Measurements from ENCODE around the gene HTT. TPM values are rescaled to one million over a fixed set of nuclear protein-coding genes. Genes with fewer than 3 reads are reported as not detected.

HTT gene
- total RNA-seq: 97.8 TPM

DNA sequence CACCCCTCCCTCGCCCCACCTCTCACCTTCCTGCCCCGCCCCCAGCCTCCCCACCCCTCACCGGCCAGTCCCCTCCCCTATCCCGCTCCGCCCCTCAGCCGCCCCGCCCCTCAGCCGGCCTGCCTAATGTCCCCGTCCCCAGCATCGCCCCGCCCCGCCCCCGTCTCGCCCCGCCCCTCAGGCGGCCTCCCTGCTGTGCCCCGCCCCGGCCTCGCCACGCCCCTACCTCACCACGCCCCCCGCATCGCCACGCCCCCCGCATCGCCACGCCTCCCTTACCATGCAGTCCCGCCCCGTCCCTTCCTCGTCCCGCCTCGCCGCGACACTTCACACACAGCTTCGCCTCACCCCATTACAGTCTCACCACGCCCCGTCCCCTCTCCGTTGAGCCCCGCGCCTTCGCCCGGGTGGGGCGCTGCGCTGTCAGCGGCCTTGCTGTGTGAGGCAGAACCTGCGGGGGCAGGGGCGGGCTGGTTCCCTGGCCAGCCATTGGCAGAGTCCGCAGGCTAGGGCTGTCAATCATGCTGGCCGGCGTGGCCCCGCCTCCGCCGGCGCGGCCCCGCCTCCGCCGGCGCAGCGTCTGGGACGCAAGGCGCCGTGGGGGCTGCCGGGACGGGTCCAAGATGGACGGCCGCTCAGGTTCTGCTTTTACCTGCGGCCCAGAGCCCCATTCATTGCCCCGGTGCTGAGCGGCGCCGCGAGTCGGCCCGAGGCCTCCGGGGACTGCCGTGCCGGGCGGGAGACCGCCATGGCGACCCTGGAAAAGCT lies at the start of gene HTT, which contains the start of gene HTT-AS:
TSS of gene HTT (plus strand) at position 604 of the 768 bp plus-strand sequence. CDS start at position 749, 145 bp downstream.
TSS of gene HTT-AS (minus strand) at position 461 of the 768 bp plus-strand sequence.
- peak; percentile 96 to 98 (median 96) for DNase-seq (ENCODE audit: low read depth in 2 of 3, low spot score in 2 of 3)

DNA sequence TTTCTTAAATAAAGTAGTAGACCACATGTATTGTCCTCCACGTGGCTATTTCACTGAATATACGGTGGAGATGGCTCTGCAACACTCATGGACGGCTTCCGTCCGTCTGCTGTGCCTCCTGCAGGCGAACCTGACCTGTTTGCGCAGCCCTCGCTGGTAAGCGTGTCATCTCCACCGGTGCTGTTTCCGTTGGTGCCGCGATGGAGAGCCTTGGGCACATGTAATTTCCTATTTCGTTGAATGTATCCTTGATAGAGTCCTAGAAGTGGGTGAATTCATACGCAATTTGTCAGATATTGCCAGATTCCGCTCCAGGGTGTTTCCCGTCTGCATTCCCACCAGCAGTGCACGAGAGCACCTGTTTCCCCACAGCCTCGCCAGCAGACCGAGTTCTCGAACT lies 48.6 kb upstream of the HTT start:
- DNase-seq (ENCODE audit: low read depth in 2 of 3, low spot score in 2 of 3): no peak

DNA sequence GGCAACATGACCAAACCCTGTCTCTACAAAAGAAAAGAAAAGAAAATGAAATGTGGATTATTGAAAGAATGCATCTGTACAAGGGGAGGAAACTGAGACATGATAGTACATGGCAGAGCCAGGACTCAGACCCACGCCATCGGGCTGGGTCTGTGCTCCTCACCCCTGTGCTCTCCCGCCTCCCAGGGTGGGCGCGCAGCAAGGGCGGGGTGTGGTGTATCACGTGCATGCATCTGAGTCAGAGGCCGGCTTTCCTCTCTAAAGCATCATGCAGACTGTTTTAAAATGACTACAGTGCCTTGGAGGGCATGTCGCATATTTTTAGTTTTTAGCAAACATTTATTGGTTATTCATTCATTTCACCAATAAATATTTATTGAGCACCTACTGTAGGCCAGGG lies 47.9 kb upstream of the HTT start:
- DNase-seq (ENCODE audit: low read depth in 2 of 3, low spot score in 2 of 3): no peak

DNA sequence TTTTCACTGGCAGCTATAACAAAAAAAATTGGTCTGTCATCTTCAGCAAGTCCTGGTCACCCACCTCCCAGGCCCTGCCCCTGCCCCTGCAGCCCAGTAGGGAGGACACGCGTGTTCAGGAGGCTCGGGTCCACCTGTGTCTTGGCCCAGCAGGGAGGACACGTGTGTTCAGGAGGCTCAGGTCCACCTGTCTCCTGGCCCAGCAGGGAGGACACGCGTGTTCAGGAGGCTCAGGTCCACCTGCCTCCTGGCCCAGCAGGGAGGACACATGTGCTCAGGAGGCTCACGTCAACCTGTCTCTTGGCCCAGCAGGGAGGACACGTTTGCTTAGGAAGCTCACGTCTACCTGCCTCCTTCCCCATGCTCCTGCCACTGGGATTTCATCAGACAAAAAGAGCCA lies 45.0 kb upstream of the HTT start:
- DNase-seq (ENCODE audit: low read depth in 2 of 3, low spot score in 2 of 3): no peak

DNA sequence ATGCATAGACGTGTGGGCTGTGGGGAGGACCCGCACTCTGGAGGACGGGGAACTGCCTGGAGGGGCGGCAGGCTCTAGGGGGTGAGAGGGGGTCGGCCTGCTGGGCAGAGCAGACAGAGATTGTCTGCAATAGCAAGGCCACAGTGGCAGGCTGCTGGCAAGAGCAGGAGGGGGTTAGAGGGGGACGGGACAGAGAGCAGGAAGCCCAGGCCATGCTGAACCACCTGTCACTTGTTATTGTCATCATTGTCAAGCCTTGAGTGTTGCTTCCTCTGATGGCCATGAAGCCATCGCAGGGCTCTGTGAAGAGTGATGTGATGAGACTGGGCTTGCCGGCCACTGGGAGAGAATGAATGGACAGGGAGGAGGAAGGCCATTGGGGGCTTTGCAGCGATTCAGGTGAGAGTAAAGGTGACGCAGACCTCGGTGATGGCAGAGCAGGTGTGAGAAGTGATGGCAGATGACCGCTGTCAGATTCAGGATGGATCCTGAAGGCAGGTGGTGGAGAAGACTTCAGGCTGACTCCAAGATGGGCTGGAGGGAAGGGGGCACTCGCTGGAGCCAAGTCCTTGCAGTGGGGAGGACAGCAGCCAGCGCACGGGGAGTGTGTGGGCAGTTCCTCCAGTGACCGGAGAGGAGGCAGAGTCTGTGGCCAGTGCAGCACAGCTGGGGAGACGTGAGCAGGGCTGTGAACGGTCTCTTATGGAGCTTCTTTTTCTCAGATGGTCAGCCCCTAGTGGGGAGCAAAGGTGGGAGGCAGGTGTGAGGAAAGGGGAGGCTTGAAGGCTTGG lies 43.7 kb upstream of the HTT start:
- no peak for DNase-seq (ENCODE audit: low read depth in 2 of 3, low spot score in 2 of 3)

DNA sequence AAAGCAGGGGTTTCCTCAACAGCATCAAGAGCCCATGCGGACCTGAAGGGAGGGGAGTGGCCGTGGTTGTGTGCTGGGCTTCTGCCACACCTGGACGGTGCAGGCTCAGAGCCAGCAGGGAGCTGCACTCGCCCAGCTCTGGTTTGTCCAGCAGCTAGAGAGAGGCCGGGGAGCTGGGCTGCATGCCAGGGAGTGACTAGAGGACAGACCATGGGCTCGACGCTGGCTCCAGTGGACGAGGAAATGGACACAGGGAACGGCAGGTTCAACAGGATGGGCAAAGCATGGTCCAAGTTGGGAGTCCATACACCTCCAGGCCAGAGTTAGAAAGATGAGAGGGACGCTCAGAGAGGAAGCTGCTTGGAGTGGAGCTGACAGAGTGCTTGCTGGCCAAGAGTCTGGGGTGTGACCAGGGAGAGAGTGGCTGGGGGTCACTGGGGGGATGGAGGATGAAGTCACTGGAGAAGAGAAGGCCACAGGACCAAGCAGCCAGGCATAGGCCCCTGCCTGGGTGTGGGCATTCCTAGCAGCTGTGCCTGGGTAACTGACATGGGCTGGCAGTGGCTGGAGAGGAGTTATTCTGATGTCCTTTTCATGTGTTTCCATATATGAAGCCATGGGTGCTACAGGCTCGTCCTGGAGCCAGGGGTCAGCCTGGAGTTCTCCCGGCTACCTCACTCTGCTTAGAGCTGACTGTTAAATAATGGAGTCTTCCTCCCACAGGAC lies 43.0 kb upstream of the HTT start:
- DNase-seq (ENCODE audit: low read depth in 2 of 3, low spot score in 2 of 3): no peak

DNA sequence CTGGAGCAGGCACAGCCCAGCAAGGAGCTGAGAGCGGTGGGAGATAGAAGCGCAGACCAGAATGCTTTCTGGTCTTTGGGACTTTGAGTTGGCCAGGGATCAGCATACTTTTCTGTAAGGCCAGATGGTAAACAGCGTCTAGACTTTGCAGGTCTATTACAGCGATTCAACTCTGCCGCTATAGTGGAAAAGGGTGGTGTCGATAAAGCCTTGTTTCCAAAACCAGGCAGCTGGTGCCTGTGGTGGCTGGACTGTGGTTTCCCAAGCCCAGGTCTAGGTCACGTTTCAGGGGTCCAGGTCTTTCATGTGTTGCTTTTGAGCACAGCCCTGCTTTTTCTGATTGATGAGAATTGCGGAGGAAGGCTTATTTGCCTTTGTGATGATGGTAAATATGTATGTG lies 40.2 kb upstream of the HTT start:
- DNase-seq (ENCODE audit: low read depth in 2 of 3, low spot score in 2 of 3): no peak

DNA sequence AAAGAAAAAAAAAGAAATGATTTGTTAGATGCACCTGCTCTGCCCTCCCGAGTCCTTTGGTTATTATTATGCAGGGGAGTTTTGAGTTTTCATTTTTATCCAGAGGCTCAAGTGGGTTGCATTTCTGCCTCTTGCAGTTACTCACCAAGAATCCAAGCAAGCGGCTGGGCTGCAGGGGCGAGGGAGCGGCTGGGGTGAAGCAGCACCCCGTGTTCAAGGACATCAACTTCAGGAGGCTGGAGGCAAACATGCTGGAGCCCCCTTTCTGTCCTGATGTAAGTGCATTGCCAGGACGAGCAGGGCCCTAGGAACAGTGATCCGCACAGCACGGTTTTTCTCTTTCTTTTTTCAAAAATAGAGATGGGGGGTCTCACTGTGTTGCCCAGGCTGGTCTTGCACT lies 39.2 kb upstream of the HTT start:
- DNase-seq (ENCODE audit: low read depth in 2 of 3, low spot score in 2 of 3): no peak

DNA sequence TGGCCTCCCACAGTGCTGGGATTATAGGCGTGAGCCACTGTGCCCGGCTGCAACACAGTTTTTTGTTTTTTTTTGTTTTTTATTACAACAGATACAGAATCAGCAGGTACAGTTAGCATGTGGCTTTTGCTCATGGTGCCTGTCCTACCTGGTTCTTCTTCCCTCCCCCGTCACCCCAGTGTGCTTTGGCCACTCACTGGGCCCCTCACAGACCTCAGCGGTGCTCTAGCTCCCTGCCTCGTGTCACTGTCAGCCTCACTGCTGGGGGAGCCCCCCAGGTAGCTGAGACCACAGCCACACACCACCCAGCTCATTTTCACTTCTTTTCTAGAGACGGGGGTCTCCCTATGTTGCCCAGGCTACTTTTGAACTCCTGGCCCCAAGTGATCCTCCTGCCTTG lies 38.8 kb upstream of the HTT start:
- DNase-seq (ENCODE audit: low read depth in 2 of 3, low spot score in 2 of 3): no peak

DNA sequence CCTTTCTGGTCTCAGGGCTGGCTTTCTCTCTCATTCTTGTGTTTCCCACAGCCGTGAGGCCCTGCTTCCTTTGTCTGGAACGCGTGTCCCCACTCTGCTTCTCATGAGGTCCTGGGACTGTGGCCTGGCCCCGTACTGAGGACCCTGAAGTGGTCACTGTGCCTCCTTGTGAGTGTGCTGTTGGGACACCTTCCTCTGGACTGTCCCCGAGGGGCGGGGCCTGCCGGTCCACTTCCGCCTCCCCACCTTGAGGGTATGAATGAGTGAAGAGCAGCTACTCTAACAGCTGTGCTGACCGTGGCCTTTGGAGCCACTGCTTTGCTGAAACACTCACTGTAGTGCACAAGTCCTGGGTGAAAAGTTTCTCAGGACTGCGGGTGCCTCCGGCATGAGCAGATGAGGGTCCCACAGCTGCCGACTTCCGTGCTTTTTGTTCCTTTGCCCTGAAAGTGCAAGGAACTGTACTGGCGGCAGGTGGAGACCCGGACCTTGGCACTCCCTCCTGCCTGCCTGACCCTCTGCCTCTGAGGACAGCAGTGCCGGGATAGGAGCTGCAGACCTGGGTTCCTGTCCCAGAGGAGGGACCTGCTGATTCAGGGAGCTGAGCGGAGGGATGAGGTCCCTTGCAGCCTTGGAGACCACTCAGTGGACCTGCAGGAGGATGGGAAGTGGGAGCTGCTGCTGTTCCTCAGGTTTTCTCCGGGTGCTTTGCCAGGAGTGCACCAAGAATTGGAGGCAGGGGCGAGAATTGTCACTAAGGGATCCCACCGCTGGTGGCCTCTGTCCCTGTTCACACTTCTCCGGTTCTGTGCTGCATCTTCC lies 38.1 kb upstream of the HTT start:
- DNase-seq (ENCODE audit: low read depth in 2 of 3, low spot score in 2 of 3): no peak

DNA sequence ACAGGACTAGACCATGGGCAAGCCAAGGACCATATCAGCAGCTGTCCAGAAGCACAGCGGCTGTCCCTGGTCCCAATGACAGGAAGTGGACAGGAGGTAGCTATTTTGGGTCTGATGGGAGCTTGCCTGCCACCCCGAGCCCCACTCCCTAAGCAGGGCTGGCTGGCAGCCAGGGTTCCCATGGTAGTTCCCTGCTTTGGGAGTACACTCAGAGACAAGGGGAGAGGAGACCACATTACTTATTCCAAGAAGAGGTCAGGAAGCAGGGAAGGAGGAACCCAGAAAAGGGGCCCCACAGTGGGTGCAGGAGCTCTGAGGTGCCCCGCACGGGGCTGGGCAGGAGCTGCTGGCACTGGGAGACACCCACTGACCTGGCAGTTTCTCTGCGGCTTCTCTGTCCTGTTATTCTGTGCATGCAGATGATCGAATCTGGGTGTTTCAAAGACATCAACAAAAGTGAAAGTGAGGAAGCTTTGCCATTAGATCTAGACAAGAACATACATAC lies 36.5 kb upstream of the HTT start:
- peak in 2 of 3 donors; percentile 37 to 60 for DNase-seq (ENCODE audit: low read depth in 2 of 3, low spot score in 2 of 3)

DNA sequence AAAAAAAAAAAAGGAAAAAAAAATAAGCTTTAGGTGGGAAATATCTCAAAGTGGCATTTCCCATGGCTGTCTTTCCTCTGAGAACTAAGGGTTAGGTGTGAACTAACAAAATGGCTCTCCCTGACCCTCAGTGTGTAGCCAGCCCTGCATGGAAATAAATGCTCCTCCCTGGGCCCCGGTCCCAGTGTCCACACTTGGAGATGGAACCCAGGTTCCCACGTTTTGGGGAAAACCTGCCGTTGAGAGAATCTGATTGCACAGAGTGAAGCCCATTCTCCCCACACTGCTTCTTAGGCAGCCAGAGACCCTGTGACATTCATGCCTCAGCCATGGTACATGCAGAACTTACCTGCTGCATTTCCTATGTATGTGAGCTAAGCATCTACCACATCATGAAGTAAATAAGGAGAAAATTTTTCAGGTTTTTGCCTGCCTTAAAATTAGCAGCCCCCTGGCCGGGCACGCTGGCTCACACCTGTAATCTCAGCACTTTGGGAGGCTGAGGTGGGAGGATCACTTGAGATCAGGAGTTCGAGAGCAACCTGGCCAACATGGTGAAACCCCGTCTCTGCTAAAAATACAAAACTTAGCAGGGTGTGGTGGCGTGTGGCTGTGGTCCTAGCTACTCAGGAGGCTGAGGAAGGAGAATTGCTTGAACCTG lies 34.6 kb upstream of the HTT start:
- DNase-seq (ENCODE audit: low read depth in 2 of 3, low spot score in 2 of 3): no peak

DNA sequence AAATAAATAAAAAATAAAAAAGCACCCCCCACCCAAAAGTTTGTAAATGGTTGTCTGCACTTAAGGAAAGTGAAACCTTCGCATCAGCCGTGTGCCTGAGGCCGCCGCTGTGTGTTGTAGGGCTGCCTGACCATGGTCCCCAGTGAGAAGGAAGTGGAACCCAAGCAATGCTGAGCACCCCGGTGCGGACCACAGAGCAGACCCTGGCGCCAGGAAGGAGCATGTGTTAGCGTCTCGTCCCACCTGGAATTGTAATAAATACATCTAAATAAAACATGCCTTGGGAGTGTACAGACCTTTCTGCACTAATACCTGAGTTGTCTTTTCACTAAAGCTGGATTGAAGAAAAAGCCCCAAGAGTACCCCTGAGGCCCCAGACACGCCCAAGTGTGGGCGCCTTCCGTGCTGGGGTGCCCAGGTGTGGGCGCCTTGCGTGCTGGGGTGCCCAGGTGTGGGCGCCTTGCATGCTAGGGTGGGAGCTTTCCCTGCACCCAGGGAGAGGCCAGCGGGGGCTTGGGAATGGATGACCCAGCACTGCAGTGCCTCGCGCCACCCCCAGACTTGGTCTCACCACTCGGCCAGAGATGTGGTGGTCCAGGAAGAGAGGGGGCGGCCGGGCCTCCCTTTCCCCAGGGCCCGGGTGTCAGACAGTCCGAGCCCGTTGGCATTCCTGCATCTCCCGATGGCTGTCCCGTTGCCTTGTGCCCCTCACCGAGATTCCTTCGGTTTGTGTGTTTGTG lies 33.9 kb upstream of the HTT start:
- no peak for DNase-seq (ENCODE audit: low read depth in 2 of 3, low spot score in 2 of 3)

DNA sequence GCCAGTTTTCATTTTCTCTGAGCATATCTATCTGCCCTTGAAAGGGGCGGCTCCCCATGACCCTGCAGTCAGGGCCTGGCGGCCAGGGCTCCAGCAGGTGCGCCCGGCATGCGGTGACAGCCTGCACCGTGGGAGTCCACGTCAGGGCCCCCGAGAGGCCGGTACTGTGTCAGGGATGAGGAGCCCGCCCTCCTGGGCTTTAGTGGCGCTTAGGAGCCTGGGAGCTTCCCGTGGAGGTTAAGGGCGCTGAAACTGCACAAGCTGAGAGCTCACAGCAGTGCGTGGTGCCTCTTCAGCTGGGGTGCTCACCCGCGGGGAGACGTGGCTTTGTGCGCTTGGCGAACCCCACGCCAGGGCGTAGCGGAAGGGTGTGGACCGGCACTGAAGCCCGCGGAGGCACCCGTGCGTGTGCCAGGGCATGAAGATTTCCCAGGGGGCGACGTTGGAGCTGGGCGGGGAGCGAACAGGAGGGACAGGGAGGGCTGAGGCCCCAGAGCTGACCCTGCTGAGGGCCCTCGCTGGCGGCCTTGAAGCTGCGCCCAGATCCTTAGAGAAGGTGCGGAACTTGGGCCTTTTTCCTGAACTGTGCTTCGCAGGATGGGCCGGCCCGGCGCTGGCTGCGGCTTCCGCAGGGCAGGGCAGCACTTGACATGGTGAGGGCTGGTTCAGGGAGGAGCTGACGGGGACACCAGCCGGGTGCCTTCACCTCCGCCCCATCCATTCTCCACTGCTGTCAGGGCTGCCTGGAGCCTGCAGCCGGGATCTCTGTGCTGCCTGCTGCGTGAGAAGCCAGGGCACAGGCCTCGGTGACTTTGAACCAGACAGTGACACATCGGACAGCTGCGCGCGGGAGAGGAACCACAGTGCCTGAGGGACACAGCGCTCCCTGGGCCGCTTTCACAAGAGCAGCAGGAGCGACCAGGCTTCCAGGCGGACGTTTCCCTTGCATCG lies 33.0 kb upstream of the HTT start:
- DNase-seq (ENCODE audit: low read depth in 2 of 3, low spot score in 2 of 3): peak in 2 of 3 donors; percentile 36 to 66

DNA sequence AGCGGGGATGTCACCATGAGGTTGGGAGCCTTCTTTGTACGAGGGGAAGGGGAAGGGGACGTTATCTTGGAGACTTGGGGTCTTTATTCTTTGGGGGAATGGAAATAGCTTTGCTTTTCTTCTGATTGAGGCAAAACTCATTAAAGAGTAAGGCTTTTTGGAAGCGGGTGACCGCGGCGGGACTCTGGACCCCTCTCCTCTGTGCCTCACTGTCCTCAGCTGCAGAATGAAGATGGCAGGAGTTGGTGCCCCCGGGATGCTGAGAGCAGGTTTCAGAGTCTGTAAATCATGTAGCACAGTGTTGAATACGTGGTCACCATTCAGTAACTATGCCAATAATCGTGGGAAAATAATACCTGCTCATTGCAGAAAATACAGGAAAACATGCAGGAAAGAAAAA lies 32.3 kb upstream of the HTT start:
- DNase-seq (ENCODE audit: low read depth in 2 of 3, low spot score in 2 of 3): no peak

DNA sequence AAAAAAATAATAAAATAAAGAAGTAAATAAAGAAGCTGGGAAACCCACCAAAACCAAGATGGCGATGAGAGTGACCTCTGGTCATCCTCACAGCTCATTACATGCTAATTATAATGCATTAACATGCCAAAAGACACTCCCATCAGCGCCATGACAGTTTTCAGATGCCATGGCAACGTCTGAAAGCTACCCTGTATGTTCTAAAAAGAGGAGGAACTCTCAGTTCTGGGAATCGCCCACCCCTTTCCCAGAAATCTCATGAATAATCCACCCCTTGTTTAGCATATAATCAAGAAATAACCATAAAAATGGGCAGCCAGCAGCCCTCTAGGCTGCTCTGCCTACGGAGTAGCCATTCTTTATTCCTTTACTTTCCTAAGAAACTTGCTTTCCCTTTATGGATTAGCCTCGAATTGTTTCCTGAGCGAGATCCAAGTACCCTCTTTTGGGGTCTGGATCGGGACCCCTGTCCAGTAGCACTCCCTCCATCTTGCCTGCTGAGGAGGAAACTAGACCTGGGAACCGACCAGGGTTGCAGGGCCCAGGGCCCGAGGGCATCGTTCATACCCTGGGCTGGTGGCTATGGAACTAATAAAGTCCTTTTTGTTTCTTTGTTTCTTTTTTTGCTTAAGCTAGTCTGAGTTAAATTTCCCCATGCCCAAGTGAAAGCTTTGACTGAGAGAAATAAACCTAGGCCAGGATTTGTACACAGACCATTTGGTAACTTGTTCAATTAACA lies 31.0 kb upstream of the HTT start:
- DNase-seq (ENCODE audit: low read depth in 2 of 3, low spot score in 2 of 3): no peak
